ENCODE results near the gene CD82.
A peak's percentile ranks its signal among the peaks of the same experiment; 100 is the strongest.

CD82 gene

GRCh38 chr11:44624761-44625221 is 59.3 kb downstream of the CD82 start:
- DNase-seq (ENCODE audit: low spot score in 2 of 2): peak in 1 of 2 donors; percentile 8
- Mint-ChIP-seq H3K4me1 (peaks cover 4% of the 10 kb centered on the region), H3K36me3 (ENCODE audit: insufficient read depth) (peaks cover 12% of the 10 kb centered on the region), H3K4me3 (no peak overlapping the region), H3K9me3 (no peaks in the 10 kb centered on the region), H3K27ac (ENCODE audit: low read depth) (peak overlapping the region; percentile 32), H3K27me3 (peaks cover 13% of the 10 kb centered on the region)
- no peak for ATAC-seq (replicated peaks; ENCODE audit: extremely low read depth, poor library complexity, severe bottlenecking)

GRCh38 chr11:44625759-44626523 is 60.5 kb downstream of the CD82 start:
- H3K27me3 Mint-ChIP-seq: peaks cover 23% of the 10 kb centered on the region
- ATAC-seq (replicated peaks; ENCODE audit: extremely low read depth, poor library complexity, severe bottlenecking) (no peak), DNase-seq (ENCODE audit: low spot score in 2 of 2) (no peak)
- no peaks in the 10 kb centered on the region for H3K9me3 Mint-ChIP-seq
- H3K36me3 Mint-ChIP-seq (ENCODE audit: insufficient read depth): peaks cover 9% of the 10 kb centered on the region
- peaks cover 4% of the 10 kb centered on the region for H3K4me1 Mint-ChIP-seq
- H3K4me3 Mint-ChIP-seq: no peak overlapping the region
- H3K27ac Mint-ChIP-seq (ENCODE audit: low read depth): peak overlapping the region; percentile 25

- no peaks in the 10 kb centered on the region for H3K9me3 Mint-ChIP-seq
- H3K4me3 Mint-ChIP-seq: no peak overlapping the region
- H3K36me3 Mint-ChIP-seq (ENCODE audit: insufficient read depth): peaks cover 6% of the 10 kb centered on the region
- no peak overlapping the region for H3K27ac Mint-ChIP-seq (ENCODE audit: low read depth)
- no peak for ATAC-seq (replicated peaks; ENCODE audit: extremely low read depth, poor library complexity, severe bottlenecking)
- peaks cover 26% of the 10 kb centered on the region for H3K27me3 Mint-ChIP-seq
- DNase-seq (ENCODE audit: low spot score in 2 of 2): no peak
- H3K4me1 Mint-ChIP-seq: peaks cover 4% of the 10 kb centered on the region
Measured at GRCh38 chr11:44626645-44627044, 61.2 kb downstream of the CD82 start.

GRCh38 chr11:44627165-44627789 is 61.8 kb downstream of the CD82 start:
- Mint-ChIP-seq H3K36me3 (ENCODE audit: insufficient read depth) (peaks cover 3% of the 10 kb centered on the region), H3K27ac (ENCODE audit: low read depth) (no peak overlapping the region), H3K4me1 (peaks cover 11% of the 10 kb centered on the region), H3K4me3 (no peak overlapping the region), H3K9me3 (no peaks in the 10 kb centered on the region), H3K27me3 (peaks cover 33% of the 10 kb centered on the region)
- DNase-seq (ENCODE audit: low spot score in 2 of 2) (no peak), ATAC-seq (replicated peaks; ENCODE audit: extremely low read depth, poor library complexity, severe bottlenecking) (no peak)

GRCh38 chr11:44627911-44628729 is 62.7 kb downstream of the CD82 start:
- Mint-ChIP-seq H3K4me3 (no peak overlapping the region), H3K4me1 (peaks cover 12% of the 10 kb centered on the region), H3K9me3 (no peaks in the 10 kb centered on the region), H3K36me3 (ENCODE audit: insufficient read depth) (peaks cover 3% of the 10 kb centered on the region), H3K27me3 (peaks cover 38% of the 10 kb centered on the region), H3K27ac (ENCODE audit: low read depth) (no peak overlapping the region)
- ATAC-seq (replicated peaks; ENCODE audit: extremely low read depth, poor library complexity, severe bottlenecking) (no peak), DNase-seq (ENCODE audit: low spot score in 2 of 2) (peak; percentile 5 to 10)

- H3K9me3 Mint-ChIP-seq: no peaks in the 10 kb centered on the region
- H3K27ac Mint-ChIP-seq (ENCODE audit: low read depth): peak overlapping the region; percentile 32
- peaks cover under 1% of the 10 kb centered on the region for H3K36me3 Mint-ChIP-seq (ENCODE audit: insufficient read depth)
- peak; percentile 6 to 8 for DNase-seq (ENCODE audit: low spot score in 2 of 2)
- peaks cover 47% of the 10 kb centered on the region for H3K27me3 Mint-ChIP-seq
- H3K4me1 Mint-ChIP-seq: peaks cover 8% of the 10 kb centered on the region
- no peak overlapping the region for H3K4me3 Mint-ChIP-seq
- no peak for ATAC-seq (replicated peaks; ENCODE audit: extremely low read depth, poor library complexity, severe bottlenecking)
Measured at GRCh38 chr11:44628730-44629700, 63.6 kb downstream of the CD82 start.

GRCh38 chr11:44629732-44630345 is 64.4 kb downstream of the CD82 start:
- ATAC-seq (replicated peaks; ENCODE audit: extremely low read depth, poor library complexity, severe bottlenecking) (no peak), DNase-seq (ENCODE audit: low spot score in 2 of 2) (no peak)
- no peak overlapping the region for H3K27ac Mint-ChIP-seq (ENCODE audit: low read depth)
- H3K9me3 Mint-ChIP-seq: no peaks in the 10 kb centered on the region
- H3K36me3 Mint-ChIP-seq (ENCODE audit: insufficient read depth): no peaks in the 10 kb centered on the region
- H3K27me3 Mint-ChIP-seq: peaks cover 54% of the 10 kb centered on the region
- H3K4me3 Mint-ChIP-seq: no peak overlapping the region
- peaks cover 8% of the 10 kb centered on the region for H3K4me1 Mint-ChIP-seq

GRCh38 chr11:44630511-44631210 is 65.2 kb downstream of the CD82 start:
- H3K4me3 Mint-ChIP-seq: no peak overlapping the region
- peaks cover 8% of the 10 kb centered on the region for H3K4me1 Mint-ChIP-seq
- peaks cover 63% of the 10 kb centered on the region for H3K27me3 Mint-ChIP-seq
- ATAC-seq (replicated peaks; ENCODE audit: extremely low read depth, poor library complexity, severe bottlenecking) (no peak), DNase-seq (ENCODE audit: low spot score in 2 of 2) (peak; percentile 6 to 7)
- no peak overlapping the region for H3K27ac Mint-ChIP-seq (ENCODE audit: low read depth)
- no peaks in the 10 kb centered on the region for H3K9me3 Mint-ChIP-seq
- no peaks in the 10 kb centered on the region for H3K36me3 Mint-ChIP-seq (ENCODE audit: insufficient read depth)

- H3K27ac Mint-ChIP-seq (ENCODE audit: low read depth): no peak overlapping the region
- peaks cover 74% of the 10 kb centered on the region for H3K27me3 Mint-ChIP-seq
- ATAC-seq (replicated peaks; ENCODE audit: extremely low read depth, poor library complexity, severe bottlenecking) (no peak), DNase-seq (ENCODE audit: low spot score in 2 of 2) (peak; percentile 2 to 5)
- no peak overlapping the region for H3K4me3 Mint-ChIP-seq
- no peaks in the 10 kb centered on the region for H3K36me3 Mint-ChIP-seq (ENCODE audit: insufficient read depth)
- no peaks in the 10 kb centered on the region for H3K9me3 Mint-ChIP-seq
- H3K4me1 Mint-ChIP-seq: peaks cover 8% of the 10 kb centered on the region
Measured at GRCh38 chr11:44631831-44632230, 66.4 kb downstream of the CD82 start.

GRCh38 chr11:44632466-44633123 is 67.1 kb downstream of the CD82 start:
- Mint-ChIP-seq H3K36me3 (ENCODE audit: insufficient read depth) (no peaks in the 10 kb centered on the region), H3K4me3 (no peak overlapping the region), H3K9me3 (no peaks in the 10 kb centered on the region), H3K27ac (ENCODE audit: low read depth) (no peak overlapping the region), H3K27me3 (peaks cover 82% of the 10 kb centered on the region), H3K4me1 (peaks cover 8% of the 10 kb centered on the region)
- ATAC-seq (replicated peaks; ENCODE audit: extremely low read depth, poor library complexity, severe bottlenecking) (no peak), DNase-seq (ENCODE audit: low spot score in 2 of 2) (peak; percentile 7 to 10)

- ATAC-seq (replicated peaks; ENCODE audit: extremely low read depth, poor library complexity, severe bottlenecking) (no peak), DNase-seq (ENCODE audit: low spot score in 2 of 2) (no peak)
- no peak overlapping the region for H3K4me3 Mint-ChIP-seq
- H3K27me3 Mint-ChIP-seq: peaks cover 86% of the 10 kb centered on the region
- peaks cover 8% of the 10 kb centered on the region for H3K4me1 Mint-ChIP-seq
- H3K27ac Mint-ChIP-seq (ENCODE audit: low read depth): no peak overlapping the region
- no peaks in the 10 kb centered on the region for H3K36me3 Mint-ChIP-seq (ENCODE audit: insufficient read depth)
- no peaks in the 10 kb centered on the region for H3K9me3 Mint-ChIP-seq
Measured at GRCh38 chr11:44633641-44634040, 68.2 kb downstream of the CD82 start.

Measured in central memory CD8-positive, alpha-beta T cell (primary cell).